Omental fat pad (tissue), 4 donors: Measurements from ENCODE around the gene PRR20E. TPM values are rescaled to one million over a fixed set of nuclear protein-coding genes. Genes with fewer than 3 reads are reported as not detected.

Experiments
- ATAC-seq: fragments of 150-250 bp; one replicate; pipeline ENCODE4 v1.9.1; 2016; ENCODE audit warnings: mild to moderate bottlenecking, moderate library complexity; ENCODE audit not compliant: low FRiP score
- DNase-seq: peaks from one replicate; pipeline ENCODE4 v3.0.0-alpha.2; 2019; ENCODE audit warnings: low spot score
- CTCF ChIP-seq, 3 donors: fragments of 450-650 bp; IDR thresholded peaks; one replicate each; pipeline ENCODE4 v1.5.1; 2016 to 2017; ENCODE audit warnings: antibody characterized with exemption in 3 of 3, mild to moderate bottlenecking in 3 of 3, moderate library complexity in 2 of 3
- small RNA-seq: library from RNA; depleted of rRNA; stranded (forward); fragments of <200 nt; gene quantifications from one replicate; pipeline ENCODE3, GENCODE V24; 2016
- total RNA-seq, 4 donors: library from RNA; depleted of rRNA; stranded (reverse); fragments of >200 nt; gene quantifications; one replicate each; pipeline ENCODE4 v1.1.0, GENCODE V29; 2016

The PRR20E gene
- total RNA-seq, 4 donors from 2014 or later, result not detected

GRCh38 chr13:57191667-57192066 is 24.7 kb downstream of the PRR20E start:
- DNase-seq, result no peak
- no peak for ATAC-seq
- TF ChIP-seq CTCF (IDR thresholded peaks at IDR 0.05), result no peak

GRCh38 chr13:57212989-57213388 is 46.0 kb downstream of the PRR20E start:
- no peak for TF ChIP-seq CTCF (IDR thresholded peaks at IDR 0.05)
- ATAC-seq, result no peak

More at GRCh38 chr13:57212989-57213388, 46.0 kb downstream of the PRR20E start:
- DNase-seq, result no peak

Small RNA genes lying within 50 kb of the gene (small RNA-seq; reads per million reads assigned to genes)
- not detected for gene PRR20FP

Other genes starting within 250 kb of the PRR20E start
- gene PRR20A, start 26.3 kb upstream of the PRR20E start, total RNA-seq, result not detected
- gene PRR20B, start 19.7 kb upstream of the PRR20E start, total RNA-seq, result not detected
- gene PRR20C, start 13.1 kb upstream of the PRR20E start, total RNA-seq, result not detected
- not detected for gene PRR20D, start 6.6 kb upstream of the PRR20E start, total RNA-seq